Vagina (tissue), 2 donors: ENCODE results near the gene OR4A47.
"Not testable (repeated sequence)": the region's sequence is repeated elsewhere in the genome, so short reads cannot be mapped to it uniquely, and the experiment has no call there.

ENCODE experiments used
- CTCF ChIP-seq, 3 experiments: fragments of 450-650 bp in 2 of 3; fragments of 200-600 bp in 1 of 3; sonication (generic) in 1 of 3; IDR thresholded peaks; one replicate each; pipeline ENCODE4 v1.5.1; 2017 to 2019; ENCODE audit warnings: antibody characterized with exemption in 3 of 3, mild to moderate bottlenecking in 2 of 3, moderate library complexity in 2 of 3
- POLR2A ChIP-seq, 2 donors: fragments of 450-650 bp; IDR thresholded peaks; one replicate each; pipeline ENCODE4 v1.6.1; 2017; ENCODE audit warnings: antibody characterized with exemption in 2 of 2, mild to moderate bottlenecking in 2 of 2, moderate library complexity in 2 of 2

GRCh38 chr11:48455909-48456308, 32.7 kb upstream of the OR4A47 start:
- TF ChIP-seq CTCF, POLR2A (IDR thresholded peaks at IDR 0.05): not testable (repeated sequence)
